ENCODE measurements around the gene MDGA2. TPM values are rescaled to one million over a fixed set of nuclear protein-coding genes. Genes with fewer than 3 reads are reported as not detected.

Gene MDGA2
- total and polyA plus RNA-seq, 2 of the 4 experiments (the other 2 are of a cell fraction): 0.02 TPM; not detected in 1

- TF ChIP-seq MAZ (IDR thresholded peaks at IDR 0.05; ENCODE audit: borderline replicate concordance, low read depth, low read length) (no peak), ELK1 (IDR thresholded peaks at IDR 0.05; ENCODE audit: borderline replicate concordance, low read depth, low read length) (no peak)
- BruUV-seq (replicated peaks): no TSS peak
These were observed 662.7 kb downstream of the MDGA2 start for GRCh38 chr14:47012533-47013280.

More at GRCh38 chr14:47012533-47013280, 662.7 kb downstream of the MDGA2 start:
- POLR2A ChIA-PET (ENCODE audit: unreplicated experiment): no interaction called here
- no peak overlapping the region for H3K4ac ChIP-seq (ENCODE audit: low read depth, low read length)
- H3K56ac ChIP-seq (ENCODE audit: extremely low read depth, insufficient read depth, low read length): no peak overlapping the region
- no peak overlapping the region for H2AK9ac ChIP-seq (replicated peaks; ENCODE audit: low read depth, low read length, poor library complexity)
- H3K9me3 ChIP-seq (ENCODE audit: control insufficient read depth, insufficient read depth, low read length): no peaks in the 10 kb centered on the region
- no peaks in the 10 kb centered on the region for H3K79me1 ChIP-seq (ENCODE audit: low read depth in 1 of 2, low read length in 2 of 2)
- no peaks in the 10 kb centered on the region for H3K9me1 ChIP-seq (ENCODE audit: insufficient read depth, low read length)
- H2BK15ac ChIP-seq (ENCODE audit: low read depth, low read length): no peak overlapping the region
- DNase-seq (no peak), ATAC-seq (ENCODE audit: low read depth) (no peak)
- H3K9ac ChIP-seq (ENCODE audit: low read depth, low read length): no peak overlapping the region
- no peak overlapping the region for H3K4me2 ChIP-seq (ENCODE audit: low read depth, low read length)
- no peaks in the 10 kb centered on the region for H4K20me1 ChIP-seq (ENCODE audit: insufficient read depth, low read length)
- H3K23ac ChIP-seq (ENCODE audit: low read depth, low read length): no peak overlapping the region
- no peaks in the 10 kb centered on the region for H3K4me1 ChIP-seq (ENCODE audit: control insufficient read depth, insufficient read depth, low read length)
- H3K14ac ChIP-seq (replicated peaks; ENCODE audit: low read depth, low read length): no peak overlapping the region
- no peak overlapping the region for H4K91ac ChIP-seq (ENCODE audit: insufficient read depth, low read depth, low read length)
- in situ Hi-C loops (cut with MboI; ENCODE audit: low sequenced_read_pairs): no loop called here
- H2AK5ac ChIP-seq (ENCODE audit: low read depth, low read length): no peak overlapping the region
- no peaks in the 10 kb centered on the region for H3K36me3 ChIP-seq (ENCODE audit: control insufficient read depth, insufficient read depth, low read length)
- H2BK120ac ChIP-seq (ENCODE audit: low read depth, low read length): no peak overlapping the region
- H2BK5ac ChIP-seq (ENCODE audit: low read depth, low read length, poor library complexity, severe bottlenecking): no peak overlapping the region
- no peak overlapping the region for H2BK20ac ChIP-seq (ENCODE audit: low read depth, low read length)
- H3K27me3 ChIP-seq (ENCODE audit: control insufficient read depth, insufficient read depth, low read length): no peaks in the 10 kb centered on the region
- CTCF ChIA-PET: no interaction called here
- 0% methylated on average over 1 of the region's 6 CpGs; no CpG with 5 or more reads in 1 of the 2 experiments for WGBS, 2 experiments (ENCODE audit: extremely low coverage in 2 of 2, insufficient read length in 1 of 2)
- dilution Hi-C loops (cut with HindIII; ENCODE audit: low sequenced_read_pairs, unreplicated experiment): no loop called here
- intact Hi-C loops (cut with micrococcal nuclease): no loop called here
- no peak overlapping the region for H3K27ac ChIP-seq (ENCODE audit: insufficient read depth, low read length)
- H3K18ac ChIP-seq (ENCODE audit: low read depth, low read length): no peak overlapping the region
- H4K8ac ChIP-seq (ENCODE audit: low read depth in 2 of 2, low read length in 2 of 2): no peak overlapping the region
- no peak overlapping the region for H4K5ac ChIP-seq (ENCODE audit: low read depth, low read length)
- H2AFZ ChIP-seq (replicated peaks; ENCODE audit: low read length, poor library complexity): no peak overlapping the region
- H3K4me3 ChIP-seq (ENCODE audit: insufficient read depth, low read depth, low read length): no peak overlapping the region

Data from IMR-90 (cell line).